Neural progenitor cell (in vitro differentiated cells): ENCODE measurements around the gene RHBDD3.

Experiments
- CTCF ChIP-seq: fragments of 200-600 bp; sonication (generic); IDR thresholded peaks from 2 replicates; pipeline ENCODE4 v1.5.1; 2017; ENCODE audit warnings: antibody characterized with exemption, mild to moderate bottlenecking
- EZH2 ChIP-seq: fragments of 200-600 bp; sonication (generic); IDR thresholded peaks from 2 replicates; pipeline ENCODE4 v1.6.1; 2017; ENCODE audit warnings: antibody characterized with exemption, mild to moderate bottlenecking, moderate library complexity

GRCh38 chr22:29243874-29244446, 23.8 kb downstream of the RHBDD3 start:
- TF ChIP-seq CTCF (no peak), EZH2 (no peak)
